Suppressor macrophage treated with lipopolysaccharide for 1 hour (primary cell): ENCODE results near the gene AK5.
A peak's percentile ranks its signal among the peaks of the same experiment; 100 is the strongest.

Experiments used
- DNase-seq, 3 donors: peaks; one replicate each; pipeline ENCODE4 v3.0.0-alpha.2; 2020 to 2022

AK5 gene, protein sequence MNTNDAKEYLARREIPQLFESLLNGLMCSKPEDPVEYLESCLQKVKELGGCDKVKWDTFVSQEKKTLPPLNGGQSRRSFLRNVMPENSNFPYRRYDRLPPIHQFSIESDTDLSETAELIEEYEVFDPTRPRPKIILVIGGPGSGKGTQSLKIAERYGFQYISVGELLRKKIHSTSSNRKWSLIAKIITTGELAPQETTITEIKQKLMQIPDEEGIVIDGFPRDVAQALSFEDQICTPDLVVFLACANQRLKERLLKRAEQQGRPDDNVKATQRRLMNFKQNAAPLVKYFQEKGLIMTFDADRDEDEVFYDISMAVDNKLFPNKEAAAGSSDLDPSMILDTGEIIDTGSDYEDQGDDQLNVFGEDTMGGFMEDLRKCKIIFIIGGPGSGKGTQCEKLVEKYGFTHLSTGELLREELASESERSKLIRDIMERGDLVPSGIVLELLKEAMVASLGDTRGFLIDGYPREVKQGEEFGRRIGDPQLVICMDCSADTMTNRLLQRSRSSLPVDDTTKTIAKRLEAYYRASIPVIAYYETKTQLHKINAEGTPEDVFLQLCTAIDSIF

DNA sequence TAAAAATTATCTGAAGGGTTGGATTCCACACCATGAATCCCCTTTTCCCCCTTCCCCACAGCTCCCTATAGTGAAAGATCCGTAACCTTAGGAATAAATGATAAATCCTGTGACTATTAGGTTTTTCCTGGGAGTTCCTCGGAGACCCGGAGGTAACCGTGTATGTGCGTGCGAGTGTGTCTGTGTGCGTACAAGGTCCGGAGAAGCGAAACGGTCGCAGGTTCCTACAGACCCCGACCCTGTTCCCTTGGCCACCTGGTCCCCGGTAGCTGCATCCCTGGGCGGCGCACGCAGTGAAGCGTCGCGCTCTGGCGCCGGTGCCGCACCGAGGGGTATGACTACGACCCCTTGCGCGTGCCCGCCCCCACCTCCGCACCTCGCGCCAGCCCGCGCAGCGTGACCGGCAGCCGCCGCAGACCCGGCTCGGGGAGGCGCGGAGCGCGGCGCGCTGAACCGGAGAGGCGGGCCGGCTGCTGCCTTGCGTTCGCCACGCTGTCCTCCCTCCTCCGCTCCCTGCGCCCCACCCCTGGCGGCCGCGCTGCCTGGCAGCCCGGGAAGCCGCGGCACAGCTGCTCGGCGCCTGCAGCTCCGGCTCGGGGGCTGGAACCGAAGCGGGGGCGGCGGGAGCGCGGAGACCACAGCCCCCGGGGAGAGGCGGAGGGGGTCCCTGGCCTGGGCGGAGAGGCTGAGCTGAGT lies at the start of gene AK5:
TSS of gene AK5 (plus strand) at position 529 of the 696 bp plus-strand sequence. CDS start 295 bp downstream, outside the sequence.
- DNase-seq, result peak; percentile 41 to 77 (median 61)

DNA sequence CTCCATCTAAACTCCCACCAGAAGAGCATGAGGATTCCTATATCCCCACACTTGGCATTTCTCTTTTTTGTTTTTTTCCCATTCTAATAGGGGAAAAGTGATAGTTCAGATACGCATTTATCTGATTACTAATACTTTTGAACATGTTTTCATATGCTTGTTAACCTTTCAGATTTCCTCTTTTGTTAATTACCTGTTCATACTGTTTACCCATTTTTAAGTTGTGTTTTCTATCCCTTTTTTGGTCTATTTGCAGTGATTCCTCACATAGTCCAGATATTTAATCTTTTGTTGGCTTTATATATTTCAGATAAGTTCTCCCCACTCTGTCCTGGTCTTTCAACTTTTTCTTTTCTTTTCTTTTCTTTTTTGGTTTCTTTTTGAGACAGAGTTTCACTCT lies 49.0 kb upstream of the AK5 start:
- DNase-seq, result no peak

DNA sequence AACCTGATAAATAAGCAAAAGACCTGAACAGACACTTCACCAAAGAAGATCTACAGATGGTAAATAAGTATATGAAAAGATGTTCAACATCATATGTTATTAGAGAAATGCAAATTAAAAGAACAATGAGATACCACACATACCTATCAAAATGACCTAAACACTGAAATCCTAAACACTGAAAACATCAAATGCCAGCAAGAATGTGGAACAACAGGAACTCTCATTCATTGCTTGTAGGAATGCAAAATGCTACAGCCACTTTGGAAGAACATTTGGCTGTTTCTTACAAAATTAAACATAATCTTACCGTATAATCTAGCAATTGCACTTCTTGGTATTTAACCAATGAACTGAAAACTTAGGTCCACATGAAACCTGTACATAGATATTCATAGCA lies 47.7 kb upstream of the AK5 start:
- no peak for DNase-seq

DNA sequence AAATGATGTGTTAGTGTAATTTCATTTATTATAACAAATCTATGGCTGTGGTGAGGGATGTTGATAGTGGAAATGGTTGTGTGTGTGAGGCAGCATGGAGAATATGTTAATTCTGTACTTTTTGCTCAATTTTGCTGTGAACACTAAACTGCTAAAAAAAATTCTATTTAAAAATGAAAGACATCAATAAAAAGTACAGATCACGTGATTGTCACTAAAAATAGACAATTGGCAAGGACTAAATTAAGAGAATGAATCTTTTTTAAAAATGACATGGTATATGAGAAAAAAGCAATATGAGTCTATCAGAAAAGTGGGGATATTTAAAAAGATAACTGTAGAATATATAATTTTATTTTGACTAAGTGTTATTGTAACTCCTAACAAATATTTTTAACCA lies 46.9 kb upstream of the AK5 start:
- no peak for DNase-seq

DNA sequence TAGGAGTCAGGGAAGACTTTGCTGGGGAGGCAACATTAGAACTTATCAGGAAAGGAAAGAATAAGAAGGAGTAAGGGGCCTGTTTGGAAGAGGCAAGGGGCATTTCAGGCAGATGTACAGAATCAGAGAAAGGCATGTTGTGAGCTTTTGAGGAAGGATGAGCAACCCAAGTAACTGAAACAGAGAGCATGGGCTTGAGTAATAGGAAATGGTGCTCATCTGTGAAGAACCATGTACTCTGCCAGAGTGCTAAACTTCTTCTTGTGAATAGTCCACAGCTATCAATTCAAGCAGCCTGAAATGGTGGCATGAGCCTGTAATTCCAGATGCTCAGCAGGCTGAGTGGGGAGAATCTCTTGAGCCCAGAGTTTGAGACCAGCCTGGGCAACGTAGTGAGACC lies 43.4 kb upstream of the AK5 start:
- peak; percentile 16 to 41 (median 28) for DNase-seq

DNA sequence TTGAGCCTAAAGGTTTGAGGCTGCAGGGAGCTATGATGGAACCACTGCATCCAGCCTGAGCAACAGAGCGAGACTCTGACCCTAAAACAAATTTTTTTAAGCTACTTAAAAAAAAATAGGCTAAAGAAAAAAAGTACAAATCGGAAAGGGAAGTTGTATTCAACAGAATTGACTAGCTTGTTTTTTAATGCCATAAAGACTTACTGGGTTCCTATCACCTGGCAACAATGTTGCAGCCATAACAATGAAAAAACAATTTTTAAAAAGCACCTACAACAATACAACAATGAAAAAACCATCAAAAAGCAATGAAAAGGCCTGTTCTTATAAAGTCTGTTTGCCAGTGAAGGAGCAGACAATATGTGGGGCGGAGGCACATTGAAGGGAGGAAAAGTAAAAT lies 42.5 kb upstream of the AK5 start:
- no peak for DNase-seq

DNA sequence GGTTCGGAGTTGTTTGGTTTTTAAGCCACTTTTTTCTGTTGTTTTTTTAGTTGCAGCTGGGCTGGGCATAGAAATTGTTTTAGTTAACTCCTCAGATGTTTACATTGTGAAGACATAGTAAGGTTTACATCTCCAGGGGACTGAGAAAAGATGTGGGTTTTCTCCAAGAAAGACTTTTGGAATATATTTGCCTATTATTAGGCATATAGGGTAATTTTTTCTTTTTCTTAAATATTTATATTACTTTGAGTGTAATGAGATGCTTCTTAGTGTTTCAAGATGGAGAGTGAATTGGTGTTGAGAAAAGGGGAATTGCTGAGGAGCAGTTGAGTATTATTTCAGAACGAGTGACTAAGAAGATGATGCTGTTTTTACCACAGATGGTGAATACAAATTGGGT lies 36.0 kb upstream of the AK5 start:
- DNase-seq, result no peak

DNA sequence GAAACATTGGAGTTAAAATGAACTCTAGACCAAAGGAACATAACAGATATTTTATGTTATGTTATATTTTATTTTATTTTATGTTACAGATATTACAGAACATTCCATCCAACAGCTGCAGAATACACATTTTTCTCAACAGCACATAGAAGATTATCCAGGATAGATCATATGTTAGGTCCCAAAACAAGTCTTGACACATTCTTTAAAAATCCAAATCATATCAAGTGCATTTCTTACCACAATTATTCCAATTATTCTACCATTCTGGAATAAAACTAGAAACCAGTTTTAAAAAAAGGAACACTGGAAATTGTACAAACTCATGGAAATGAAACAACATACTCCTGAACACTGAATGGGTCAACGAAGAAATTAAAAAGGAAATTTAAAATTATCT lies 31.7 kb upstream of the AK5 start:
- no peak for DNase-seq

DNA sequence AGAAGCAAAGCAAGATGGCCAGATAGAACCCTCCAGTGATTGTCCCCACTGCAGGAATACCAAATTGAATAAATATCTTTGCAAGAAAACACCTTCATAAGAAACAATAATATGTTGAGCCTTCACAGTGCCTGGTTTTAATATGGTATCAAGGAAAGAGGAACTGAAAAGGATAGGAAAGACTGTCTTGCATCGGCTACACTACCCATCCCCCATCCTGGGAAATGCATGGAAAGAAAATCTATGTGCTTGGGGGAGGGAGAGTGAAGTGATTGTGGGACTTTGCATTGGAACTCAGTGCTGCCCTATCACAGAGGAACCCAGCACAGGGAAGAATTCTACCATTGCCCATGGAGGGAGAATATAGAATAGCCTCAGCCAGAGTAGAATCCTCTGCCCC lies 28.6 kb upstream of the AK5 start:
- DNase-seq, result no peak

DNA sequence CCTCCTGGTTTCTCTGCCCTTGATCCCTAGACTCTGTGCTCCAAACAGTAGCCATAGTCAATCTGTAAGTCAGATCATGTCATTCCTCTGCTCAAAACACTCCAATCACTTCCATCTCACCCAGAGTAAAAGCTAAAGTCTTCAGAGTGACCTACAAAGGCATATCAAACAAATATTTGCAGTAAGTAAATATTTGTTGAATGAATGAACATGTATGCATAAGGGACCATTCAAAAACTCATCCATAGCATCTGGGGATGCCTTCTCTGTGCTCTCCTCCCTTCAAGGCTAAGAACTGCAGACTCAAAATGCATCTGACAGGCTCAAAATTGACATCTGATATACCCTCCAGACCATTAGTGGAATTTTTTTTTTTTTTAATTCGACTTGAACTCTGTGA lies 18.1 kb upstream of the AK5 start:
- no peak for DNase-seq

DNA sequence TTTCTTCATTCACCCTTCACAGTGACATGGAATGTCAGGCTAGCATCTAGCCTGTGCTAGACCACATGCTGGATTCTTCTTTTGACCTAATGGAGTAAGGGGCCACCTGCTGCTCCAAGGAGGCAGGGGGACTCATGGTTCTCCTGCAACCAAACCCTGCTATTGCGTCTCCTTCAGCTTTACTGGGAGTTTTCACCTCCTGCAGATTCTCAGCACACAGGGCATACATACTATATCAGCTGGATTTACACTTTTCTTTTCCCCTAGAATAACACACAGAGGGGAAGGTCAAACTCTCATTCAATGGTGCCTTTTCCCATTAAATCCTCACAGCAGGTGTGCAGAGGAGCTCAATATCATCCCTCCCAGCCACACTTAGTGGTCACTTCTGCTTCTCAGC lies 16.6 kb upstream of the AK5 start:
- DNase-seq, result no peak

DNA sequence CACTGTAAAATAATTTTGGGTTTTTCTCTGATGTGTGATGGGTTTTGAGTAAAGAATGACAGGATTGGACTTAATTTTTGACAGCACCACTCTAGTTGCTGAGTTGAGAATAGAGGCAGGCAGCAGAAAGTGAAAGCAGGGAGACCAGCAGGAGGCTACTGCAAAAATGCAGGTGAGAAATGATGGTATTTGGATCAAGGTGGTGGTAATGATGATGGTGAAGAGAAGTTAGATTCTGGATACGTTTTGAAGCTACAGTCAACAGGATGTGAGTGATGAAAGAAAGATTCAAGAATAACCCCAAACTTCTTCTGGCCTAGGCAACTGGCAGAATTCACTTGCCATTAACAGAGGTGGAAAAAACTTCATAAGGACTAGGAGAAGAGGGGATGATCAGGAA lies 14.8 kb upstream of the AK5 start:
- DNase-seq, result no peak

DNA sequence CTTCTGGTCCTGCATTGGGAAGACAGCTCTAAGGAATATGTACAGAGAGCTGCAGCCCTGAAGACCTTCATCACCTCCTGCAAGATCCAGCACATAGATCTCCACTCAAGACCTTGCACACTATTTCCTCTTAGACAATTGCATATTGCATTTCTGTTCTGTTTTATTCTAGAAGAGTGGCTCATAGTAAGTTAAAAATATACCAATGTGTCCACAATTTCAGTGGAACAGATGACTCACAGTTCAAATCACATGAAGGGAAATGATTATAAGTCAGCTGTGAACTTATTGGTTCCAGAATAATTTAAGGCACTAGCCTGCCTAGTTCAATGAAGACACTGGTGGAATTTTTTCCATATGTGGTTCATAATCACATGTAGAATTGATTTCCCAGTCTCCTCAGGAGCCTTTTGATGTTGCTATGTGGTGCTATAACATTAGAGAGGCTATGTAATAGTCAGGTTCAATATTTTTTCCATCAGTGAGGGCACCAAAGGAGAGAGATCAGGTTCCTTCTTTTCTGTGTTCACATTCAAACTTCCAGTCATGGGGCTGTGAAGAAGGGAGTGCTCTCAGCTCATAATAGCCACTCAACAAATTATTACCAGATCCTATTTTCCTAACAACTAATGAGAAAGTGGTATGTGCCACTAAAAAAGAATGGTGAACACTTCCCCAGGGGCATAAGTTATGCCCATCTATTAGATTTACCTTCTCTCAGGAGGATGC lies 9.8 kb upstream of the AK5 start:
- peak; percentile 60 to 85 (median 80) for DNase-seq

DNA sequence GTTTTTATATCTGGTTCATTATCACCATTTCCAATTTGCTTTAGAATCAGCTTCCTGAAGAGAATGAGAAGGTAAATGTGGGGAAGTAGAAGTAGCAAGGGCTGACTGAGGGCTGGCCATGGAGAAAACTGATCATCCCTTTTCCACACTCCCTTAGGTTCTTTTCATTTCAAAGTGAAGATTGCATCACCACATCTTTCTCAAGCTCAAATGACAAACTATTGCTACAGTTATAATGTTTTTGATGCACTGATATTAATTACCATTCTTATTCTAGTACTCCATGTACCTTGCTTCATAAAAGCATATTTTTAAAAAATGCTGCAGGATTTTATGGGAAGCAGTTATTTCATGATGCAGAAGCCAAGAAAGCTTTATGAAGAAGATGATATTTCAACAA lies 7.9 kb upstream of the AK5 start:
- peak; percentile 34 to 50 (median 38) for DNase-seq

DNA sequence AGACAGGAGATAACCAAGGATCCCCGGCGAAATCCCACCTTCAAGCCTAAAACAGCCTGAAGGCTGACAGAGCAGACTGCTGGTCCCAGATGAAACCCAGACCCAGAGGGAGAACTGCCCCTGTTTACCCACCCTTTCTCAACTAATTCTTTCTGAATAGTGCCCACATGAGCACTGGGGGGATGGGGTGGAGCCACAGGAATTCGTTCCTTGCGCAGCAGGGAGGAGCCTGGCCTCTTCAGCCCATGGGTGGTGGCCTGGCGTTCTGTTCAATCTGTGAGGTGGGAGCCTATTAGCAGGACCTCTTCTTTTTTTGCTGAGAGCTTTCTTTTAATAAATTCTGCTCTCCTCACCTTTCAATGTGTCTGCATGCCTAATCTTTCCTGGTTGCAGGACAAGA lies 6.6 kb upstream of the AK5 start:
- DNase-seq, result no peak

DNA sequence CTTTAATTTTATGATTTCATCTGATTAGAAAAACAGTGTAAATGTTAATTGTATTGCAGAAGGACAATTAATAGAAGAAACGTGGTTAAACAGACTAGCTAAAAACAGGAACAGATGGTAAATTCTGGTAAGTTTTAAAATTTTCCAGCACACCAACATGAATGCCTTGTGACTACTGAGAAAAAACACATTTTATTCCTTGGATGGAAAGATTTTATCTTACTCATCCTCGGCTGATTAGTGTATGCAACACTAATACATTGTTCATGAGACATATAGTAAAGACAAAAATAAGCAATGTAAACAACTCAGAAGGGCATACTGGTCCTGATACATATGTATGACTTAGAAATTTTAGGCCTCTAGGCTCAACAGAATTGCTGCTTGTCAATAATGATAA lies 4.9 kb upstream of the AK5 start:
- DNase-seq, result peak in 2 of 3 donors; percentile 59 to 60

DNA sequence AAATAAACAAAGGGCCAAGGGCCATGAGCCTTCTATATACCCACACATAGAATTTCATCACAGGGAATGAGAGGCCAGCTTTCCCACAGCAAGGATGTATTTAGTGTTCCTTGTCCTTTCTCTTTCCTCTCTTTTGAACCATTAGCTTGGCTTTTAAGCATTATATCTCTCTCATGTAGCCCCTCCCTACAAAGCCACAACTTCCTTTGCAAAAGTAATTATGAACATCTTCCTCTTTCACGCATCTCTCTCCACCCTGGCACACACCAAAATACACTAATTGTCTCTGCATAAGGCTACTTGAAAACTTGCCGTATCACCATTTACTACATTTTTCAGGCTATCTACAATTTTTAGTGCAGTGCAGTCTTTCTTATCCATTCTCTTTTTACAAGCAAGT lies 1.9 kb upstream of the AK5 start:
- DNase-seq, result no peak

DNA sequence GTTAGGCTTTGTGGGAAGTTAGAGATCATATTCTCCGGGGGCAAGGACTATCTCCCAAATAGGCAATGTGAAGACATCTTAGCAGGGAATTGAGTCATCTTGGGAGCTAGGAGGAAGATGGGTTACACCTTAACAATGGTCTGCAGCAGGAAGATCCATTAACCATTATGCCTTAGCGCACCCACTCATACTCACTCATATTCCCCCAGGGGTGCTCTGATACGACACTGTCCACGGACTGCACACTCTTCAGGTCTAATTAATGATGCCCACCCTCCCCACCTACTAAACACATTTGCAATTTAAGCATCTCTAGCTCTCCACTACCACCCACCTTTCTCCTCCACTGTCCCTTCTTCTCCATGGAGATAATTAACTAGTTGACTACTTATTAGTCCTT lies 857 bp upstream of the AK5 start:
- DNase-seq, result no peak

DNA sequence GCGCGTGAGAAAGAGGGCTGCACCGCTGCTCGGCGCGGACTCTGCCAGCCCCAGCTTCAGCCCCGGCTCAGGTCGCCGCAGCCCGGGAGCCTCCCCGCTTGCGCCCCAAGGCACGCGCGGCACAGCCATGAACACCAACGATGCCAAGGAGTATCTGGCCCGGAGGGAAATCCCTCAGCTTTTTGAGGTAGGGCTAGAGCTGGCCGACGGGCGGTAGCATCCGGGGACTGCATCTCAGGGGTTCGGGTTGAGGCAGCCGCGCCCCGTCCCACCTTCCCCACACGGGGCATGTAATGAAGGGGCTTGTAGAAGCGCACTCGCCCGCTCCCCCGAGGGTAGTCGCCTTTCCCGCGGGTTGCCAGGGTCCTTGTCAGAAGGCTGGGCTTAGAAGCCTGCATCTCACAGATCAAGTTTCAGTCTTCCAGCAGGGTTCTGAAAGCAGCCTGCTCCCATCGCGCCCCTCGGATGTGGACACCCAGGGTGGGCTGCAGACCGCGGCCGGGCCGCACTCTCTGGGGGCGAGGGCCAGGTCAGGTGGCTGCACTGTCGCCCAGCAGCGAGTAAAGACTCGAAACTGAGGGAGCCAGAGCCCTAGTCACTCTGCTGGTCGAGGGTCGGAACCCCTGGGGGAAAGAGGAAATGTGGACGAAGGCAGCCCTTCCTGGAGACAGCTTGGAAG lies 507 bp downstream of the AK5 start:
- DNase-seq, result peak; percentile 24 to 46 (median 35)

DNA sequence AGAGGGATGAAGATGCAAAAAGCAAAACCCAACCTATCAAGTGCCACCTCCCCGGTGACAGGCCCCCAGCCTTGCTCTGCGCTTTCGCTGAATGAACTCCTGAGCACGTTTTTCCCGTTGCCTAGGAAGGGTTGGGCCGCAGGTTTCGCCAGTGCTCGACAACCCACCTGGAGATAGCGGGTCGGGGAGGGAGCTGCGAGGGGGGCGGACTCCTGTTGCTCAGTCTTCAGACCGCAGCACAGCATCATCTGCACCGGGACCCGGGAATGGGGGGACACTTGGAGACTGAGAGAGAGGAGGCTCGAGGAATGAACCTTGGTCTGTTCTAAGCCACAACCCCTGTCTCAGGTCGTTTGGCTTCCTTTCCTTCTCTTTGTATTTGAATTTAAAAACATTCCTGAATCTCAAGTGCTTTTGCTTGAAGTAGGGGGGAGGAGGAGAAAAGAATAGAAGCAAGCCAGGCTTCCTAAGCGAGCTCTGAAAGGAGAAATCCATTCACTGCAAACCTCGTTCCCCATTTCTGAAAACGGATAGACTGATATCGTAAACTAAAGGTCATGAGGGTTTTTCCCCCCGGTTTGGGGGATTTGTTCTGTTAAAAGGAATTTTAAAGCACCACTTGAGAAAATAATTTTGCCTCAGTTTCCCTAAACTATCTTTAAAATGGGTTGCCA lies 1.2 kb downstream of the AK5 start:
- no peak for DNase-seq

DNA sequence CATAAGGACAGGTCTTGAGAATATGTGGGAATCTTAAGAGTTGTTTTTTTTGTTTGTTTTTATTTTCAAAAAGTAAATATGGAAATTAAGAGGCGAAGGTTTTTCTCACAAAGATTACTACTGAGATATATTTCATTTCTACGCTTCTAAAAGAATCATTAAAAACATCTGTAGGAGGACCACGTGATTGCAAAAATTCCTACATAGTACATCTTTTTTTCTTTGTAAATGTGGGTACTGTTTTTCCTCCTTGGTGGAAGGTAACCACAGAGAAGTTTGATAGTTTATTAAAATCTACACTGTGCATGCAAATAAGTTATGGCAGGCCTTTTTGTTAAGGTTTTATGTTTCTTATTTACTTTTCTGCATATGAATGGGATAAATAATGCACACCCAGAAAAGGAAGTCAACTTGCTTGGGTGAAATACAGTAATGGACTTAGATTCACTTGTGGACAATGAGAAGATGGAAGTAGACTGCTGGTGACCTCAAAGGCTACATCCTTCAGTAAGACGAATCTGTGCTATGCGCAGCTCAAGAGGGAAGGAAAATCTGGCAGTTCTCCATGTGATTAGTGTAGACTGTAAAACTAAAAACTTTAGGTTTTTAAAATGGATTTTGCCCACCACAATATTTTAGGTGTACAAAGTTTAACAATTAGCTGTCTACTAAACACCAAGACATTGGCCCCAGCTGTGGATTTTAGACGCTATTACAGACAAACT lies 2.0 kb downstream of the AK5 start:
- no peak for DNase-seq

DNA sequence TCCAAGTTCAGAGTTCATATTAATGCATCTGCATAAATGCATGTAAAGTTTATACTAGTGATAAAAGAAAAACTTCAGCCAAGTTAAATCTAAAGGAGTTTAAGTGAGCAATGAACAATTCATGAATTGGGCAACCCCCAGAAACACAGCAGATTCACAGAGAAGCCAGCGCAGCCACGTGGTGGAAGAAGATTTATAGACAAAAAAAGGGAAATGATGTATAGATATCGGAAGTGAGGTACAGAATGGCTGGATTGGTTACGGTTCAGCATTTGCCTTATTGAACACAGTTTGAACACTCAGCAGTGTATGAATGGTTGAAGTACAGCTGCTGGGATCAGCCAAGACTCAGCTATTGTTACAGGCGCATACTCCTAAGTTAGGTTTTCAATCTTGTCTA lies 5.7 kb downstream of the AK5 start:
- DNase-seq, result peak in 1 of 3 donors; percentile 36
